Fibroblast of villous mesenchyme (primary cell): ENCODE results near the gene PEX19. TPM values are rescaled to one million over a fixed set of nuclear protein-coding genes. Genes with fewer than 3 reads are reported as not detected.
A peak's percentile ranks its signal among the peaks of the same experiment; 100 is the strongest.
"Not testable (repeated sequence)": the region's sequence is repeated elsewhere in the genome, so short reads cannot be mapped to it uniquely, and the experiment has no call there.

Source experiments
- DNase-seq: peaks from one replicate; pipeline ENCODE4 v3.0.0-alpha.2; 2010; ENCODE audit warnings: low read depth
- H3K4me3 ChIP-seq: 2 replicates; pipeline ENCODE4 v1.5.1; 2011; ENCODE audit warnings: low read depth, mild to moderate bottlenecking, low read length
- CTCF ChIP-seq: IDR thresholded peaks from 2 replicates; pipeline ENCODE4 v1.5.1; 2012; ENCODE audit warnings: low read depth, mild to moderate bottlenecking, low read length; ENCODE audit not compliant: insufficient read depth
- total RNA-seq: library from RNA; depleted of rRNA; stranded (reverse); fragments of >200 nt; gene quantifications from 2 replicates; pipeline ENCODE4 v1.2.3, GENCODE V29; 2012

Gene PEX19
- total RNA-seq, 1 donor: 51.0 TPM

- H3K4me3 ChIP-seq: no peak overlapping the region
- TF ChIP-seq CTCF: no peak
- DNase-seq: no peak
Measured at GRCh38 chr1:160293020-160293968, 8.4 kb upstream of the PEX19 start.

- peak; percentile 87 for TF ChIP-seq CTCF
- DNase-seq: peak; percentile 71
- H3K4me3 ChIP-seq: no peak overlapping the region
Measured at GRCh38 chr1:160291248-160292220, 6.6 kb upstream of the PEX19 start.

- H3K4me3 ChIP-seq, DNase-seq: not testable (repeated sequence)
Measured at GRCh38 chr1:160287769-160288168, 2.8 kb upstream of the PEX19 start.

- TF ChIP-seq CTCF: no peak
- DNase-seq: no peak
- H3K4me3 ChIP-seq: peak overlapping the region; percentile 98
Measured at GRCh38 chr1:160285506-160285905, 573 bp upstream of the PEX19 start.

GRCh38 chr1:160284220-160284781 is 632 bp downstream of the PEX19 start:
- TF ChIP-seq CTCF: no peak
- peak; percentile 85 for DNase-seq
- H3K4me3 ChIP-seq: peak overlapping the region; percentile 98

GRCh38 chr1:160282807-160283206 is 2.1 kb downstream of the PEX19 start:
- no peak for DNase-seq
- TF ChIP-seq CTCF: no peak
- no peak overlapping the region for H3K4me3 ChIP-seq
